SK-N-SH treated with all-trans-retinoic acid at 6 μM for 48 hours (cell line): ENCODE measurements around the gene HDAC4.
"Not testable (repeated sequence)": the region's sequence is repeated elsewhere in the genome, so short reads cannot be mapped to it uniquely, and the experiment has no call there.

Experiments
- ATAC-seq: fragments of 200-7000 bp; cut with Tn5 transposase; 3 replicates; pipeline ENCODE4 v1.9.1; 2020; ENCODE audit warnings: mild to moderate bottlenecking, moderate library complexity
- ARNTL ChIP-seq: fragments of 450-650 bp; formaldehyde crosslinking; IDR thresholded peaks from 2 replicates; pipeline ENCODE4 v1.5.0; 2020; ENCODE audit warnings: low read depth, mild to moderate bottlenecking, moderate library complexity, borderline replicate concordance
- BACH2 ChIP-seq: fragments of 250-450 bp; sonication (Bioruptor Pico); IDR thresholded peaks from 2 replicates; pipeline ENCODE4 v1.9.0; 2021; ENCODE audit warnings: mild to moderate bottlenecking, borderline replicate concordance
- CSDC2 ChIP-seq: fragments of 250-450 bp; sonication (Bioruptor Pico); IDR thresholded peaks from 2 replicates; pipeline ENCODE4 v1.5.0; 2020; ENCODE audit warnings: mild to moderate bottlenecking, moderate library complexity
- ESRRG ChIP-seq: fragments of 250-450 bp; sonication (Bioruptor Pico); IDR thresholded peaks from 2 replicates; pipeline ENCODE4 v1.6.1; 2021; ENCODE audit warnings: mild to moderate bottlenecking
- GLIS3 ChIP-seq: fragments of 250-450 bp; sonication (Bioruptor Pico); IDR thresholded peaks from 2 replicates; pipeline ENCODE4 v1.5.0; 2020; ENCODE audit warnings: mild to moderate bottlenecking, moderate library complexity
- ISL1 ChIP-seq: fragments of 250-450 bp; sonication (Bioruptor Pico); IDR thresholded peaks from 2 replicates; pipeline ENCODE4 v2.1.2; 2022; ENCODE audit warnings: mild to moderate bottlenecking, moderate library complexity
- OSR1 ChIP-seq: fragments of 250-450 bp; sonication (Bioruptor Pico); IDR thresholded peaks from 2 replicates; pipeline ENCODE4 v1.8.0; 2022; ENCODE audit warnings: moderate library complexity, mild to moderate bottlenecking, inconsistent platforms
- RARB ChIP-seq: fragments of 250-450 bp; sonication (Bioruptor Pico); IDR thresholded peaks from 2 replicates; pipeline ENCODE4 v1.8.0; 2021; ENCODE audit warnings: mild to moderate bottlenecking, moderate library complexity
- SNAI2 ChIP-seq: fragments of 250-450 bp; sonication (Bioruptor Pico); IDR thresholded peaks from 2 replicates; pipeline ENCODE4 v1.5.0; 2020; ENCODE audit warnings: mild to moderate bottlenecking, moderate library complexity
- TCF4 ChIP-seq: fragments of 250-450 bp; sonication (Bioruptor Pico); IDR thresholded peaks from 2 replicates; pipeline ENCODE4 v1.8.0; 2021; ENCODE audit warnings: mild to moderate bottlenecking, moderate library complexity, borderline replicate concordance
- TOX ChIP-seq: fragments of 250-450 bp; sonication (Bioruptor Pico); IDR thresholded peaks from 2 replicates; pipeline ENCODE4 v1.8.0; 2021; ENCODE audit warnings: mild to moderate bottlenecking, moderate library complexity, borderline replicate concordance
- ZC3H10 ChIP-seq: fragments of 250-450 bp; sonication (Bioruptor Pico); IDR thresholded peaks from 2 replicates; pipeline ENCODE4 v1.5.1; 2021; ENCODE audit warnings: mild to moderate bottlenecking, moderate library complexity
- ZFP3 ChIP-seq: fragments of 250-450 bp; sonication (Bioruptor Pico); IDR thresholded peaks from 2 replicates; pipeline ENCODE4 v1.5.0; 2020; ENCODE audit warnings: mild to moderate bottlenecking, moderate library complexity
- ZNF565 ChIP-seq: fragments of 450-650 bp; formaldehyde crosslinking; conservative IDR thresholded peaks from 2 replicates; pipeline ENCODE4 v1.5.0; 2020; ENCODE audit warnings: low read depth, mild to moderate bottlenecking, moderate library complexity
- ZNF70 ChIP-seq: fragments of 450-650 bp; formaldehyde crosslinking; IDR thresholded peaks from 2 replicates; pipeline ENCODE4 v1.5.0; 2020; ENCODE audit warnings: mild to moderate bottlenecking, moderate library complexity
- ZNF8 ChIP-seq: fragments of 450-650 bp; formaldehyde crosslinking; IDR thresholded peaks from 2 replicates; pipeline ENCODE4 v1.5.0; 2020; ENCODE audit warnings: mild to moderate bottlenecking, moderate library complexity
- TF ChIP-seq, protein P1 (sequence below): fragments of 250-450 bp; sonication (Bioruptor Pico); IDR thresholded peaks from 2 replicates; pipeline ENCODE4 v1.5.1; 2020; ENCODE audit warnings: low read depth, mild to moderate bottlenecking, moderate library complexity
- TF ChIP-seq, protein P2 (sequence below): fragments of 250-450 bp; sonication (Bioruptor Pico); IDR thresholded peaks from 2 replicates; pipeline ENCODE4 v1.8.0; 2020; ENCODE audit warnings: mild to moderate bottlenecking, moderate library complexity, borderline replicate concordance
- TF ChIP-seq, protein P3 (sequence below): fragments of 250-450 bp; sonication (Bioruptor Pico); IDR thresholded peaks from 2 replicates; pipeline ENCODE4 v1.5.1; 2021; ENCODE audit warnings: mild to moderate bottlenecking, moderate library complexity
- TF ChIP-seq, protein P4 (sequence below): fragments of 250-450 bp; sonication (Bioruptor Pico); IDR thresholded peaks from 2 replicates; pipeline ENCODE4 v1.5.0; 2020; ENCODE audit warnings: mild to moderate bottlenecking, moderate library complexity

The HDAC4 gene

DNA sequence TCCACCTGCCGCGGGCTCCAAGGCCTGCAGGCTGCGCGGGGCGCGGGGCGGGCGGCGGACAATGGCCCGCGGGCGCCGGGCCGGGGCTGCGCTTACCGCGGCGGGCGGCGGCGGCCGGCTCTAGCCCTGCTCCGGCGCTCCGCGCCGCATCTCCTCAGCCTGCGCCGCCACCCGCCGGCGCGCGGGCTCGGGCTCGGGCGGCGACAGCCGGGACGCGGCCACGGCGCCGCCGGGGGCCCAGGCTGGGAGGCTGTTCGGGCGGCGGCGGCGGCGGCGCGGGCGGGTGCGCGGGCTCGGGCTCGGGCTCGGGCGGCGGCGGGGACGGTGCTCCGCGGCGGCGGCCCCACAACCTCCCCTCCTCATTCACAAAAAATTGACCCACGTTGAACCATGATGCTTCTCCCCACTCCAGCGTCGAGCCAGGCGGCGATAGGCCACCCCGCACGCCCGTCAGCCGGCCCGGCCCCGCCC, at the start of gene HDAC4:
Gene HDAC4, minus strand, starts transcription at position 425 of the 471 bp plus-strand sequence. CDS start 48,321 bp downstream, outside the sequence.
- ATAC-seq, result peak; percentile 83
- TF ChIP-seq TOX (CRISPR knock-in tag) (no peak), ZNF565 (CRISPR knock-in tag) (no peak), BACH2 (CRISPR knock-in tag) (no peak), ZNF8 (CRISPR knock-in tag) (no peak), ZC3H10 (CRISPR knock-in tag) (no peak), GLIS3 (CRISPR knock-in tag) (no peak), CSDC2 (CRISPR knock-in tag) (no peak), SNAI2 (CRISPR knock-in tag) (no peak)
- TF ChIP-seq, protein P1, sequence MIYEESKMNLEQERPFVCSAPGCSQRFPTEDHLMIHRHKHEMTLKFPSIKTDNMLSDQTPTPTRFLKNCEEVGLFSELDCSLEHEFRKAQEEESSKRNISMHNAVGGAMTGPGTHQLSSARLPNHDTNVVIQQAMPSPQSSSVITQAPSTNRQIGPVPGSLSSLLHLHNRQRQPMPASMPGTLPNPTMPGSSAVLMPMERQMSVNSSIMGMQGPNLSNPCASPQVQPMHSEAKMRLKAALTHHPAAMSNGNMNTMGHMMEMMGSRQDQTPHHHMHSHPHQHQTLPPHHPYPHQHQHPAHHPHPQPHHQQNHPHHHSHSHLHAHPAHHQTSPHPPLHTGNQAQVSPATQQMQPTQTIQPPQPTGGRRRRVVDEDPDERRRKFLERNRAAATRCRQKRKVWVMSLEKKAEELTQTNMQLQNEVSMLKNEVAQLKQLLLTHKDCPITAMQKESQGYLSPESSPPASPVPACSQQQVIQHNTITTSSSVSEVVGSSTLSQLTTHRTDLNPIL (CRISPR knock-in tag), result no peak
- TF ChIP-seq, protein P2, sequence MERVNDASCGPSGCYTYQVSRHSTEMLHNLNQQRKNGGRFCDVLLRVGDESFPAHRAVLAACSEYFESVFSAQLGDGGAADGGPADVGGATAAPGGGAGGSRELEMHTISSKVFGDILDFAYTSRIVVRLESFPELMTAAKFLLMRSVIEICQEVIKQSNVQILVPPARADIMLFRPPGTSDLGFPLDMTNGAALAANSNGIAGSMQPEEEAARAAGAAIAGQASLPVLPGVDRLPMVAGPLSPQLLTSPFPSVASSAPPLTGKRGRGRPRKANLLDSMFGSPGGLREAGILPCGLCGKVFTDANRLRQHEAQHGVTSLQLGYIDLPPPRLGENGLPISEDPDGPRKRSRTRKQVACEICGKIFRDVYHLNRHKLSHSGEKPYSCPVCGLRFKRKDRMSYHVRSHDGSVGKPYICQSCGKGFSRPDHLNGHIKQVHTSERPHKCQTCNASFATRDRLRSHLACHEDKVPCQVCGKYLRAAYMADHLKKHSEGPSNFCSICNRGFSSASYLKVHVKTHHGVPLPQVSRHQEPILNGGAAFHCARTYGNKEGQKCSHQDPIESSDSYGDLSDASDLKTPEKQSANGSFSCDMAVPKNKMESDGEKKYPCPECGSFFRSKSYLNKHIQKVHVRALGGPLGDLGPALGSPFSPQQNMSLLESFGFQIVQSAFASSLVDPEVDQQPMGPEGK (CRISPR knock-in tag), result no peak

DNA sequence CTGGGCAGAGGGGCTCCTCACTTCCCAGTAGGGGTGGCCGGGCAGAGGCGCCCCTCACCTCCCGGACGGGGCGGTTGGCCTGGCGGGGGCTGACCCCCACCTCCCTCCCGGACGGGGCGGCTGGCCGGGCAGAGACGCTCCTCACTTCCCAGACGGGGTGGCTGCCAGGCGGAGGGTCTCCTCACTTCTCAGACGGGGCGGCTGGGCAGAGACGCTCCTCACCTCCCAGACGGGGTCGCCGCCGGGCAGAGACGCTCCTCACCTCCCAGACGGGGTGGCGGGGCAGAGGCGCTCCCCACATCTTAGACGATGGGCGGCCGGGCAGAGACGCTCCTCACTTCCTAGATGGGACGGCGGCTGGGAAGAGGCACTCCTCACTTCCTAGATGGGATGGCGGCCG, 48.6 kb upstream of the HDAC4 start:
- ATAC-seq, result not testable (repeated sequence)

DNA sequence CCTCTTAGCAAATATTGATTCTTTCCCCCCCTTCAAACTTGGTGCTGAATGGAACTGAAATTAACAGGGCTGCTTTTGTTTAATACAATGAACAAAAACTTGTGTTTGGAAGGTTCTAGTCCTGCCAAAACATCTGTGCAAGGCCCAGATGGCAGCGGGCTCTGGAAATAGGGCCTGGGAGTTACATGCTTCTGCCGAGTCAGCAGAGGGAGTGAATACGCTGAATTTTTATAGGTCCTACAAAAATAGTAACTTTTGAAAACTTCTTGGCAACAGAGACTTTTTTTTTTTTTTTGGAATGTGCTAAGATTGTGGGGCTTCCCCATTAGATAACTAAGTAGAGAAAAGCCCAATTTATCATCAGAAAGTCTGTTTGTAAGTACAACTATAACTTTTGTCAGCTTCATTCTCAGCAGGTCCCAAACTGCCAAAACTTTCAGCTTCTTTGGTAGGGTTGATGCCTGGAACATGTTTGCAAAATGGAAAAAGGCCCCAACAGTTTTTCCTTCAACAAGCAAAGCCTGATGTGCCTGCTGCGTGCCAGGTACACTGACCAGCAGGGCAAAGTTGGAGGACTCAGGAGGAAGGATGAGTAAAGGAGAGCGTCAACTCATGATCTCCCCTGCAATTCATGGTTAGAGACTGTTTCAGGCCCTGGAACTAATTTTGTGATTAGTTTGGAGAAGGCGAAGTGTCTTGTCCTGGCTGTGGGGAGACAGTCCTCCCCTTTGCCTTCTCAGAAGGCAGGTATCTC, 45.1 kb upstream of the HDAC4 start:
- TF ChIP-seq ISL1, result no peak
- no peak for TF ChIP-seq ZNF70 (CRISPR knock-in tag)
- TF ChIP-seq, protein P3, sequence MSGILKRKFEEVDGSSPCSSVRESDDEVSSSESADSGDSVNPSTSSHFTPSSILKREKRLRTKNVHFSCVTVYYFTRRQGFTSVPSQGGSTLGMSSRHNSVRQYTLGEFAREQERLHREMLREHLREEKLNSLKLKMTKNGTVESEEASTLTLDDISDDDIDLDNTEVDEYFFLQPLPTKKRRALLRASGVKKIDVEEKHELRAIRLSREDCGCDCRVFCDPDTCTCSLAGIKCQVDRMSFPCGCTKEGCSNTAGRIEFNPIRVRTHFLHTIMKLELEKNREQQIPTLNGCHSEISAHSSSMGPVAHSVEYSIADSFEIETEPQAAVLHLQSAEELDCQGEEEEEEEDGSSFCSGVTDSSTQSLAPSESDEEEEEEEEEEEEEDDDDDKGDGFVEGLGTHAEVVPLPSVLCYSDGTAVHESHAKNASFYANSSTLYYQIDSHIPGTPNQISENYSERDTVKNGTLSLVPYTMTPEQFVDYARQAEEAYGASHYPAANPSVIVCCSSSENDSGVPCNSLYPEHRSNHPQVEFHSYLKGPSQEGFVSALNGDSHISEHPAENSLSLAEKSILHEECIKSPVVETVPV (CRISPR knock-in tag), result no peak
- TF ChIP-seq ZFP3 (CRISPR knock-in tag), result no peak
- TF ChIP-seq TOX (CRISPR knock-in tag), result no peak
- TF ChIP-seq, protein P4, sequence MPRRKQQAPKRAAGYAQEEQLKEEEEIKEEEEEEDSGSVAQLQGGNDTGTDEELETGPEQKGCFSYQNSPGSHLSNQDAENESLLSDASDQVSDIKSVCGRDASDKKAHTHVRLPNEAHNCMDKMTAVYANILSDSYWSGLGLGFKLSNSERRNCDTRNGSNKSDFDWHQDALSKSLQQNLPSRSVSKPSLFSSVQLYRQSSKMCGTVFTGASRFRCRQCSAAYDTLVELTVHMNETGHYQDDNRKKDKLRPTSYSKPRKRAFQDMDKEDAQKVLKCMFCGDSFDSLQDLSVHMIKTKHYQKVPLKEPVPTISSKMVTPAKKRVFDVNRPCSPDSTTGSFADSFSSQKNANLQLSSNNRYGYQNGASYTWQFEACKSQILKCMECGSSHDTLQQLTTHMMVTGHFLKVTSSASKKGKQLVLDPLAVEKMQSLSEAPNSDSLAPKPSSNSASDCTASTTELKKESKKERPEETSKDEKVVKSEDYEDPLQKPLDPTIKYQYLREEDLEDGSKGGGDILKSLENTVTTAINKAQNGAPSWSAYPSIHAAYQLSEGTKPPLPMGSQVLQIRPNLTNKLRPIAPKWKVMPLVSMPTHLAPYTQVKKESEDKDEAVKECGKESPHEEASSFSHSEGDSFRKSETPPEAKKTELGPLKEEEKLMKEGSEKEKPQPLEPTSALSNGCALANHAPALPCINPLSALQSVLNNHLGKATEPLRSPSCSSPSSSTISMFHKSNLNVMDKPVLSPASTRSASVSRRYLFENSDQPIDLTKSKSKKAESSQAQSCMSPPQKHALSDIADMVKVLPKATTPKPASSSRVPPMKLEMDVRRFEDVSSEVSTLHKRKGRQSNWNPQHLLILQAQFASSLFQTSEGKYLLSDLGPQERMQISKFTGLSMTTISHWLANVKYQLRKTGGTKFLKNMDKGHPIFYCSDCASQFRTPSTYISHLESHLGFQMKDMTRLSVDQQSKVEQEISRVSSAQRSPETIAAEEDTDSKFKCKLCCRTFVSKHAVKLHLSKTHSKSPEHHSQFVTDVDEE (CRISPR knock-in tag), result no peak
- no peak for TF ChIP-seq RARB (CRISPR knock-in tag)
- no peak for TF ChIP-seq ESRRG
- TF ChIP-seq OSR1 (CRISPR knock-in tag), result no peak
- TF ChIP-seq BACH2 (CRISPR knock-in tag), result no peak
- TF ChIP-seq TCF4 (CRISPR knock-in tag), result no peak
- no peak for TF ChIP-seq ARNTL (CRISPR knock-in tag)
- TF ChIP-seq, all 23 proteins: peak for 0
- no peak for ATAC-seq
